GM21423 (cell line): ENCODE measurements around the gene TRIM10.
A peak's percentile ranks its signal among the peaks of the same experiment; 100 is the strongest.

Experiments used
- ATAC-seq: cut with Tn5 transposase; IDR thresholded peaks from one replicate; pipeline ENCODE4 v1.9.1; 2021; ENCODE audit warnings: mild to moderate bottlenecking, moderate library complexity; ENCODE audit not compliant: unreplicated experiment

TRIM10 gene

GRCh38 chr6:30160785-30161531, at the start of gene TRIM10:
Gene TRIM10 (minus strand): TSS chr6:30161211. CDS start chr6:30160858, 353 bp downstream.
- ATAC-seq: no peak

- no peak for ATAC-seq
Observed at GRCh38 chr6:30207619-30208295, 46.7 kb upstream of the TRIM10 start.

- ATAC-seq: no peak
Observed at GRCh38 chr6:30206799-30207618, 46.0 kb upstream of the TRIM10 start.

- no peak for ATAC-seq
Observed at GRCh38 chr6:30206152-30206551, 45.1 kb upstream of the TRIM10 start.

GRCh38 chr6:30204116-30204515, 43.1 kb upstream of the TRIM10 start:
- ATAC-seq: no peak

GRCh38 chr6:30202366-30202765, 41.4 kb upstream of the TRIM10 start:
- no peak for ATAC-seq

GRCh38 chr6:30200551-30201281, 39.7 kb upstream of the TRIM10 start:
- peak; percentile 62 for ATAC-seq

- no peak for ATAC-seq
Observed at GRCh38 chr6:30198166-30199084, 37.4 kb upstream of the TRIM10 start.

GRCh38 chr6:30196376-30196775, 35.4 kb upstream of the TRIM10 start:
- ATAC-seq: no peak

GRCh38 chr6:30195951-30196350, 34.9 kb upstream of the TRIM10 start:
- ATAC-seq: no peak

- ATAC-seq: no peak
Observed at GRCh38 chr6:30194797-30195690, 34.0 kb upstream of the TRIM10 start.

- no peak for ATAC-seq
Observed at GRCh38 chr6:30192076-30192475, 31.1 kb upstream of the TRIM10 start.

- ATAC-seq: no peak
Observed at GRCh38 chr6:30188541-30188940, 27.5 kb upstream of the TRIM10 start.

GRCh38 chr6:30185846-30186484, 25.0 kb upstream of the TRIM10 start:
- ATAC-seq: no peak

GRCh38 chr6:30184417-30185031, 23.5 kb upstream of the TRIM10 start:
- no peak for ATAC-seq

- no peak for ATAC-seq
Observed at GRCh38 chr6:30180145-30180544, 19.1 kb upstream of the TRIM10 start.

- ATAC-seq: no peak
Observed at GRCh38 chr6:30178837-30179236, 17.8 kb upstream of the TRIM10 start.

GRCh38 chr6:30175765-30176164, 14.8 kb upstream of the TRIM10 start:
- no peak for ATAC-seq
